DLD1 (cell line): Measurements from ENCODE around the gene PEX1.
"Not testable (repeated sequence)": the region's sequence is repeated elsewhere in the genome, so short reads cannot be mapped to it uniquely, and the experiment has no call there.

Experiments used
- in situ Hi-C: cut with HindIII; loops from 2 replicates; pipeline ENCODE4 v1.10.0; 2017; ENCODE audit warnings: low sequenced_read_pairs

Gene PEX1

DNA sequence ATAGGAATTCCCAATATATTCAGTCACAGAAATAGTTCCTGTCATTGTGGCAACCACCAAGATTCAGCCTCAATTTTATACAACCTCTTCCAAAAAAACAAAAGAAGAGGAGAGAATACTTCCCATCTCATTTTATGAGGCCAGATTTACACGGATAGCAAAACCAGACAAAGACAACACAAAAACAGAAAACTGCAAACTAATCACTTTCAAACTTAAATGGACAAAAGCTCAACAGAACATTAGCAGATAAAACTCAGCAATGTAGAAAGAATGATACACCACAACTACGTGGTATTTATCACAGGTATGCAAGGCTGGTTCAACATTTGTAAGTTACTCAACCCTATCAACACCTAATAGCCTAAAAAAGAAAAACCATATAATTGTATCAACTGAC lies 22.0 kb downstream of the PEX1 start:
- in situ Hi-C loops: no loop called here

DNA sequence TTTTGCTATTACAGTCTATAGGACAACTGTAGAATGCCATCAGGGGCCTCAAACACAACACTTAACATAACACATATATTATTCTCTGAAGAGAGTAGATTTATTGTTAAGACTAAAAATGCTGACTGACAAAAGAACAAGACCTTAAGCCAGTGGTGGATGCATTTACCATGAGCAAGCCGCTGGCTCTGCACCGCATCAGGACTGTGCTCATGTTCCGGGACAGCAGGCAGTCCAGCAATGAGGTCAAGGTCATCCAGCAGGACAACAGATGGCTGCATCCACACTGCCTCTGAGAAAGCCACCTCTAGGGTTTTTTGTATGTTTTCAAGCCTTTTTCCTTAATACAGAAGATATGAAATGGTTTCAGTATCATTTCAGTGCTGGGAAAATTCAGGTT lies 23.8 kb downstream of the PEX1 start:
- in situ Hi-C loops: no loop called here

DNA sequence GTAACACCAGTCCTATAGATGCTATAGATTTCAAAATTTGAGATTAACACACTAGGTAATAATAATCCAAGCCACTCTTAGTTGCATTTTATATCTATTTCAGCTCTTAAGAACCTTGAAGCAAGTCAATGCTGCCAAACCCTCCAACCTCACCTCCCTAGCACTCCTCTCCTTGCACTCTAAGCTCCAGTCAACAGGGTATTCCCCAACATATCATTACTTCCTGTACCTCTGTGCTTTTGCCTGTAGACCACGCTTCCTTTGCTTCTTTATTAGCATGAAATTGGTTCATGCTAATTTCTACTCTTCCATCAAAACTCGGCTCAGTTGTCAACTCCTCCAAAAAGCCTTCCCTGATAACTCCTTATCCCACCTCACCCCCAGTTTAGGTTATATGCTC lies 24.6 kb downstream of the PEX1 start:
- in situ Hi-C loops: no loop called here

DNA sequence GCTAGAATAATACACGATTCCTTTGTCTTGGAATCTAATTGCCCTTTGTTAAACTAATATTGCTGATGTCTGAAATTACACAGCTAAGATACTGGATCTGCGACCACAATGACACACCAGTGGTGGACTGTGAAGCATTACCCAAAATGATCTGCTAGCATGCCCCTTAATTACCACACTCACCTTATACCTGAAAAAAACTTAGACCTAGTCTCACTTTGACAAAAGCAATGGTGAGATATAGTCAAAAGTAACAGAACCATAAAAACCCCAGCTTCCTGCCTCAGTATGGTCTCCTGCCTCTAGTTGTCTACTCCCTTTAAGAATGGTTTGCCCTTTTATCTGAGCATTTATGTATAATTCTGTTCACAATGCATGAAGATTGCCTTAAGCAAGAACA lies 29.8 kb downstream of the PEX1 start:
- in situ Hi-C loops: no loop called here

DNA sequence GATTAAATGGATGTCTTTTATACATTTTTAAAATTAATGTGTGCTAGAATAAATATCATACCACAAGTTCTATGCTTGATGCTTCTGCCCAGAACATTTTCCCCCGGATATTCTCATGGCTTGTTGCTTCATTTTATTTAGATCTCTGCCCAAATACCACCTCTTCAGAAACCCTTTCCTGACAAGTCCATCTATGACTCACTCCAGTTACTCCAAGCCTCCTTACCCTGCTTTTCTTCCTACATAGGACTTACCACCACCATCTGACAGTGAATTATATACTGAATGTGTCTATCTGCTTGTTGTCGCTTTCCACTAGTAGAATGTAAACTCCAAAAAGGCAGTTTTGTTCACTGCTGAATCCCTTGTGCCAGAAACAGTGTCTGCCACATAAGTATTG lies 31.4 kb downstream of the PEX1 start:
- in situ Hi-C loops: no loop called here

DNA sequence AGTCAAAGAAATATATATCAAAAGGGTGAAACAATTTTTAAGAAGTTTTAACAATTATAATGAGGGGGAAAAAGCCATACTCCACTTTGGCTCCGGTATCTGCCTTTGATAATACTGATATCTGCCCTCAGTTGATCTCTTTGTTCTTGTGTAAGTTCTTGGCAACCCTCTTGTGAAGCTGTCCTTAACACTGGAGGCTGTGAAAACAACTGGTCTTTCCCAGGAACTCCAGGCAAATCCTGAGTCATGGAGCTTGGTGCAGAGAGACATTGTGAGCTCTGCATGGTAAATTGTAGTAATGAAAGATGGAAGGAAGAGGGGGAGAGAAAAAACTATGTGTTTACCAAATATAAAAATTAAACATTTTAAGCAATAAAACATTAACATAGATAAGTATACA lies 38.7 kb downstream of the PEX1 start:
- in situ Hi-C loops: no loop called here

DNA sequence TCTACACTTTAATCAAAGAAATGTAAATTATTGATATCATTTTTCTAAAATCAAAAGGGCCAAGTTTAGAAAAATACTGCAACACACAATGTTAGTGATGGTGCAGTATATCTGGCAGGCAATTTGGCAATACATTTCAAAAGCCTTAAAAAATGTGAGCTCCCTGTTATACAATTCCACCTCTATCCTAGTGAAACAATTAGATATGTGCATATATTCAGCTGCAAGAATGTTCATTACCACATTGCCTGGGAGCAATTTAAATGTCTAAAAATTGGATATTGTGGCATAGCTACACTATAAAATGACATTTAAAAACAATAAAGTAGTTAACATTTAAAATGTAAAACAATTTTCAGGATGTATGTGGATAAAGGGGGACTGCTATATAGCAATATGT lies 40.5 kb downstream of the PEX1 start:
- in situ Hi-C loops: no loop called here

DNA sequence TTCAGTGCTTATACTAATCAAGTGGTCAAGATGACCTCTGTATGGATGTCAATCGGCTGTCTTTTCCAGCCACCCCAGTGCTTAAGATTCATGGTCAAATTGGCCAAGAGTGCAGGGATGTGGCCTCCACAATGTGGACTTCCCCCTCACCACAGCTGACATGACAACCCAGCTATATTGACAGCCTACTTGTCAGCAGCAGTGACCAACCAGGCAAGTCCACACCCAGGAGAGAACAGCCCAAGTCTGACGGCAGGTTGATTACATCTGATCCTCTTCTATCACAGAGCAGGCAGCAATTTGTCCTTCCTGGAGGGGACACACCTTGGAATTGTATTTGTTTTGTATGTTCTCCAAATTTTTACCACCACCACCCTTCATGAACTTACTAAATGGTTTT lies 42.3 kb downstream of the PEX1 start:
- in situ Hi-C loops: no loop called here

DNA sequence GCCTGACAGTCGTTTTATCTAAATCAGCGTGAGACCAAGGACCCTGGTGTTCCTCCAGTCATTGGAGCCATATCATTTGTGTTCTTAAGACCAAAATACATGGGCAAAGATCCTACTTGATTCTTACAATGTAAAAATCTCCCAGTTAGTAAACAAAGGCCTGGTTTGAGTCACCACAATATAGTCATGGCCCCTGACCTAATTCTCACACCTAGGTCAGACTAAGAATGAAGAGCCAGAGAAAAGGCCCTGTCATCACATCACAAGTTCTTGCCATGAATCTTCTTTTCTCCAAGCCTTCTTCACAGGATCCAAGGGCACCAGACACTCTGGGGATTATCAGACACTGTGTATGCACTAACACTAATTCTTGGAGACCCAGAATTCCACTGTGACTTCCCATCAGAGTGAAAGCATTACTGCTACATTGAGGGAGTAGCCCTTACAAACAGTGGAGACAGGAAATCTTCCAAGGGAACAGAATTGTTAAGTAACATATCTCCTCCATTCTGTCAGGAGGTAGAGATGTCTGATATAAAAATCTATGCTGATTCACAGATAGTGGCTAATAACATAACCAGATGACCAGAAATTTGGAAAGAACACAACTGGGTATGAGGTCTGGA lies 42.9 kb downstream of the PEX1 start:
- in situ Hi-C loops: no loop called here

DNA sequence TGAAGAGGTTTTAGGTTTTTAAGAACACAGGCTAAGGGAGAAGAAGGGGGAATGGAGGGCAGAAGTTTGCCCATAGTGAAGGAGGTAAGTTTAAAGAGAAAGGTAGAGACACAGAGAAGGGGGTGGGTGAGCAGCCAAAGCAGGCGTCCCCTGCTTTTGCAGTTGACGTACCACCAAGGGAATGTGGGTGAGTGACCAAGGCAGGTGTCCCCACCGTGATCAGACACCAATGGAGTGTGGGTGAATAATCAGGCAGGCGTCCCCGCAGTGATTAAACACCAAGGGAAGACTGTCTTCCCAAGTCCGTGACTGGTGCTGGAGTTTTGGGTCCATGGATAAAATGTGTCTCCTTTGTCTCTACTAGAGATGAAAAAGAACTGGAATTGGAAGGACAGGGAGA lies 44.1 kb downstream of the PEX1 start:
- in situ Hi-C loops: not testable (repeated sequence)

DNA sequence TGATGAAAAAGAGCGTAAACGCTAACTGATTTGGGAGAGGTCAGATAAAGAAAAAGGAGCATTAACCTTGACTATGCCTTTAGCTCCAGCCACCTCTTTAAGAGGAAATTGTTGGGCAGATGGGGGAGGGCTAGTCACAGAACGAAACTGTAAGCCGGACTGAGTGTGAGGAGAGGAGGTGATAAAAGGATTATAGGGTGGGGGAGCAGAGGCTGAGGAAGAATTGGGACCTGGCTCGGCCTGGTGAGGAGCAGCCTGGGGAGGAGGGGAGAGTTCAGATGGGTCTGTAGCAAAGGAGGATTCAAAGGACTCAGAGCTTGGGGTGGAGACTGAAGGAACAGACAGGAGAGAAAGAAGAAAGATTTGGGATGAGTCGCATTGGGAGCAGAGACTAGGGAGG lies 44.7 kb downstream of the PEX1 start:
- in situ Hi-C loops: not testable (repeated sequence)

DNA sequence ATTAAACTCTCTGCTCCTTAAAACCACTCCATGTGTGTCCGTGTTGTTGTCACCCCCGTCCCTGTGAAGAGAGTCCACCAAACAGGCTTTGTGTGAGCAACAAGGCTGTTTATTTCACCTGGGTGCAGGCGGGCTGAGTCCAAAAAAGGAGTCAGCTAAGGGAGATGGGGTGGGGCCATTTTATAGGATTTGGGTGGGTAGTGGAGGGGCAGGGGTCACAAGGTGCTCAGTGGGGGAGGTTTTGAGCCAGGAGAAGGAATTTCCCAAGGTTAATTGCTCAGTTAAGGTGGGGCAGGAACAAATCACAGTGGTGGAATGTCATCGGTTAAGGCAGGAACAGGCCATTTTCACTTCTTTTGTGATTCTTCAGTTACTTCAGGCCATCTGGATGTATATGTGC lies 49.2 kb downstream of the PEX1 start:
- in situ Hi-C loops: not testable (repeated sequence)

DNA sequence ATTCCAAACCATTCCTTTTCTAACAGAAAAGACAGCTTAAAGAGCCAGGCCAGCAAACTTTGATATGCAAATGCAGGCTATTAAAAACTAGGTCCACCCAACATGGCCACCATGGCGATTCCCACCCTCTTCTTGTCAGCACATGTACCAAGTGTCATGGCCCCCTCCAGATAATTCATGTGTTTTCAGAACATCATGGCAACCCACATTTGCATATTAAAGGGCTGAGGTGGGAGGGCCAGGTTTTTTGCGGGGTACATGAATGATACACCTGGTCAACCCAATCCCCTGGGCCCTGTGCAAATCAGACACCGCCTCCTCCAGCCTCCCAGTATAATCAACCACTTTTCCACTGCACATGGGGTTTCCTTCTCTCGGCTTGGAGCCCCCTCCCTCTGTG lies 49.6 kb downstream of the PEX1 start:
- in situ Hi-C loops: no loop called here

DNA sequence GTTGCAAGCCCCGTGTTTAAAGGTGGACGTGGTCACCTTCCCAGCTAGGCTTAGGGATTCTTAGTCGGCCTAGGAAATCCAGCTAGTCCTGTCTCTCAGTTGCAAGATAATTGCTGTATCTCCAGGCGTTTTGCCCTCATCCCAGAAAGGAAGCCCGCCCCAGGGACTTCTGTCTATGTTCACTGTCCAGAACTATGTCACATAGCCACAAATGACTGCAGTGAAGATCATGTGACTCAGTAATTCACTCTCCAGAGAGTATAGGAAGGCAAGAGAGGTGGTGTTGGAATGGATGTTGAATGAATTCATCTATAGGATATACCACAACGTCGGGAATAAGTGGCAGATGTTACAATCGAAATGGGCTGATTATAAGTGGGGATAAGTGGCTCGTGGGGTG lies 50.2 kb downstream of the PEX1 start:
- in situ Hi-C loops: no loop called here

DNA sequence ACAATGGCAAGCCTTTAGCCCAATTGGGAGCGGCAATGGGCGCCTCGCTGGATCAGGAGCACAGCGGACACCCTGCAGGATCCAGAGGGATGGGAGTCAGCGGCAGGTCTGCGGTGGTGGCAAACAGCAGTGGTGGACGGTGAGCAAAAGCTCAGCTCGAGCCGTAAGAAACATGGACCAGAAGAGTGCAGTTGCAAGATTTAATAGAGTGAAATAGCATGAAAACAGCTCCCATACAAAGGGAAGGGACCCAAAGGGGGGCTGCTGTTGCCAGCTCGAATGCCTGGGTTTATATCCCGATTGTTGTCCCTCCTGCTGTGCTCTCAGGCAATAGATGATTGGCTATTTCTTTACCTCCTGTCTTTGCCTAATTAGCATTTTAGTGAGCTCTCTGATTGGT lies 50.6 kb downstream of the PEX1 start, which contains the start of gene ERVW-1:
Gene ERVW-1 (minus strand): TSS at position 266 of the 400 bp plus-strand sequence. CDS start 7,565 bp downstream, outside the sequence.
- in situ Hi-C loops: not testable (repeated sequence)

DNA sequence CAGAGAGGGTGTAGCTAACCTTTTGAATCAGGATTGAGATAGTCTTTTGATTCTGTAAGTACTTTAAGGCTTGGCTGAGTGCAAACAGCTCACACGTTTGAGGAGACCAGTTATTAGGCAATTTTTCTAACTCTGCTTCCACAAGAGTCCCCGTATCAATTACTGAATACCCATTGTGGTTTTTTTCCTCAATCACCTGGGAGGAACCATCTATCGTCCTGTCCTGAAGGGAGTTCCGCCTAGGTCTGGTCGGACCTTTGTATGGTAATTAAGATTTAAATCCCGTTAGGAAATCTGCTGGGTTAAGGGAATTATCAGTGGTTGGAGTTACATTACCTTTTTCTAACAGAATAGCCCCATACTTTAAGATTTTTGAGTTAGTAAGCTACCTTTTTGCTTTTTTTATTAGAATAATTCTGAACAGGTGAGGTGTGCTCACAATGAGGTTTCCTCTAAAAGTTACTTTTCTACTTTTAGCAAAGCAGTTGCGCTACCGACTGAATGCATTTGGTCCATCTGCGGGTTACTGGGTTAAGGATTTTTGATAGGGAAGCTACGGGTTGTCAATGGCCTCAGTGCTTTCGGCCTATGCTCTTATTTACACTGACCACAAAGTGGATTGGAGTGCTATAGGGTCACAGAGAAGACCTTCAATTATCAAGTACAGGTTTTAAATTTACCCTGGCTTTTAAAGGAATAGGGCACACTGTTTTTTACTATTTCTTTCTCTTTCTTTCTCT lies 52.3 kb downstream of the PEX1 start:
- in situ Hi-C loops: not testable (repeated sequence)

DNA sequence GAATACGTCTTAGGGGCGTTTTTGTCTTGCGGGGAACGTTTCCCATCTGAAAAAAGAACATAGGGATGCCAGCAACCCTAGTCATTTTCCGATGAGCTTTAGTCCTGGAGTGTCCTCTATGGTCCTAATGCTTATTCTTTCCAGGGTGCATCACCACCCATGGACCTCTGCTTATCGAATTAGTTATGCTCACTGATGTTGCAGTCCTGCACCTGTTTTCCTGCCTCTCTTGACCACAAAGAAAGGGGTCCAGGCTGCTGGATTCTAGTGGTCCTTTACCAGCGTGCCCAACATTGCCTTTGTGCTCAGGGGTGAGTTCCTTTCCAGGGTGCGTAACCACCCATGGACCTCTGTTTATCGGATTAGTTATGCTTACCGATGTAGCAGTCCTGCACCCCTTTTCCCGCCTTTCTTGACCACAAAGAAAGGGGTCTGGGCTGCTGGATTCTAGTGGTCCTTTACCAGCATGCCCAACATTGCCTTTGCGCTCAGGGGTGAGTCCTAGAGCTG lies 53.0 kb downstream of the PEX1 start:
- in situ Hi-C loops: not testable (repeated sequence)

DNA sequence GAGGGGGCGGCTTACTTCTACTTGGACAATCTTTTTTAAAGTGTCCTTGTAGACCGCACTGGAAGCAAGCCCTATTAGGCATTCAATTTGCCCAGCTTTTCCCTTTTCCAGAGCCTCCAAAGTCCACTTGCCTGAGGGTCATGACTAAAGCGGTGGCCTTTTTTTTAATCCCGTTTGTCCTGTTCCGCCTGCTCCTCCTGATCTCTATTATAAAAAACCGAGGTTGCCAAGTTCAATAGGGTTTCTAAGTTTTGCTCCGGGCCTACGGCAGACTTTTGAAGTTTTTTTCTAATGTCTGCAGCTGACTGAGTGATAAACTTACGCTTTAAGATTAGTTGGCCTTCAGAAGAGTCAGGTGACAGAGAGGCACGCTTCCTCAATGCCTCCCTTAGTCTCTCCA lies 54.3 kb downstream of the PEX1 start:
- in situ Hi-C loops: not testable (repeated sequence)

DNA sequence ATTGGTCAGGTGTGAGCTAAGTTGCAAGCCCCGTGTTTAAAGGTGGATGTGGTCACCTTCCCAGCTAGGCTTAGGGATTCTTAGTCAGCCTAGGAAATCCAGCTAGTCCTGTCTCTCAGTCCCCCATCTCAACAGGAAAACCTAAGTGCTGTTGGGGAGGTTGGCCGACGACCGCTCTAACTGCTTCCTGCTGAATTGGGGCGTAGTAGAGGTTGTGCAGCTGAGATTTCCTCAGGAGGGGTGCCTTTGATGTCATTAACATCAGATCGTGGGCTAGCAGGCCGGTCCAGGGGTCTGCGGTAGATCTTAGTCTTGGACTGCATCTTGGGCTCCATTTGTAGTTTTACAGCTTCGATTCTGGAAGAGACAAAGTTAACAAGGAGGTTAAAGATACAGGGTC lies 59.7 kb downstream of the PEX1 start:
- in situ Hi-C loops: not testable (repeated sequence)

DNA sequence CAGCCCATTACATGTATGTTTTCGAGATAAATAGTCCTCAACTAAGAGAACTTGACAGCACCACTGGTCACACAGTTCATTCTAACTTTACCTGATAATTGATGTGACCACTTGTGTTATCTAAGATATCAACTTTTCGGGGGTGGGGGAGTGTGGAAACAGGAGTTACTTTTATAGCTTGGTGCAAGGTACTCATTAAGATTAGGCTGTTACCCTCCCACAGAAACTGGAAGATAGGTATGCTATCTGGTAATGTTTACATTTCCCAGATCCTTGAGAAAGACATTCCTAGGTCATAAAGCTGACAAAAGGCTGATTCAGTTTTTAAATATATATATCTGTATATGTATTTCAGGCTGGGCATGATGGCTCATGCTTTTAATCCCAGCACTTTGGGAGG lies 61.6 kb downstream of the PEX1 start:
- in situ Hi-C loops: no loop called here

DNA sequence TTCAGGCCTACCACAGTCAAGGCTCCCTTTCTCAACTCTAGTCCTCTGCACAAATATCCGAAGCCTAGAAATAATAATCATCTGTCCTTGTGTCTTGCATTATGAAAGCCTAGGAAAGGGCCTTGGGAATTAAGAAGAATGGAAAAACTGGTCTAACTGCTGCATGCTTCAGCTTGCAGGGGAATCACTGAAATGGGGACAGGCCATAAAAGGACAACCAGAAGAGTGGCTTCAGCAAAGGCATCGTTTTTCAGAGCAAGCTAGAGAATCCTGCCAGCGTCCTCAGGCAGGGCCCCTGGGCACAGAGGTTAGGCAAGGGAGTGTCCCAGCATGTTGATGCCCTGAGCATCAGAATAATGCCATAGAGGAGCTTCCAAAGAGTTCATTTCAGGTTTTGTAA lies 63.8 kb downstream of the PEX1 start:
- in situ Hi-C loops: no loop called here

DNA sequence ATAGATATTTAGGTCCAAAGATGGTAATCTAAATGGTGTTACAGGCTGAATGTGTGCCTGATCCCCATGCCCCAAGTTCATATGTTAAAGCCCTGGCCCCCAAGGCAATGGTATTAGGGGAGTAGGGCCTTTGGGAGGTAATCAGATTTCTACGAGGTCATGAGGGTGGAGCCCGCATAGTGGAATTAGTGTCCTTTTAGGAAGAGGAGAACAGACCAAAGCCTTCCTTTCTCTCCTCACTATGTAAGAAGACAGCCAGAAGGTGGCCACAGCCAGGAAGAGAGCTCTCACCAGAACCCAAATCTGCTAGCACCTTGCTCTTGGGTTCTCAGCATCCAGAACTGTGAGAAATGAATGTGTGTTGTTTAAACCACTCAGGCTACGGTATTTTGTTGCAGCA lies 65.8 kb downstream of the PEX1 start:
- in situ Hi-C loops: no loop called here
